Cerebellar cortex (tissue), 1 donor: ENCODE measurements around the gene CD74.
"Not testable (repeated sequence)": the region's sequence is repeated elsewhere in the genome, so short reads cannot be mapped to it uniquely, and the experiment has no call there.

Experiments
- DNase-seq: peaks from one replicate; pipeline ENCODE4 v3.0.0-alpha.2; 2015; ENCODE audit warnings: low spot score

CD74 gene

GRCh38 chr5:150412319-150413175, at the start of gene CD74:
Gene CD74 (minus strand): TSS chr5:150412910. CDS start chr5:150412749, 161 bp downstream.
- DNase-seq: peak; percentile 76

DNA sequence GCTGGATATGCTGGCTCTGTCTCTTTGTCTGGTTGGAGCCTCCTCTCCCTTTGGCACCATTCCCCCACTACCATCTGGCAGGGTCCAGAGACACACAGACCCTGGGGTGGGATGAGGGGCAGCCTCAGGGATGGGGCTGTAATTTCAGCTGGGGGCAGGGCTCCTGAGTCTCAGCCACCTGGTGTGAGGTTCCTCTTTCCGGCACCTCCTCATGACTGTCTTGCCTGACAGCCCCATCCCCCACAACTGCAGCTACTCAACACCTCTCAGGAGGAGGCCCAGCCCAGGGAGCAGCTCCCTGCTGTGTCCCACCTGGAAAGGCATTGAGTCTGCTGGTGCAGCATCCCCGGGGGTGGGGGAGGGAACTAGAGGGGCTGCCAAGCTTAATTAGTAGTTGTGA, 48.5 kb upstream of the CD74 start:
- no peak for DNase-seq

DNA sequence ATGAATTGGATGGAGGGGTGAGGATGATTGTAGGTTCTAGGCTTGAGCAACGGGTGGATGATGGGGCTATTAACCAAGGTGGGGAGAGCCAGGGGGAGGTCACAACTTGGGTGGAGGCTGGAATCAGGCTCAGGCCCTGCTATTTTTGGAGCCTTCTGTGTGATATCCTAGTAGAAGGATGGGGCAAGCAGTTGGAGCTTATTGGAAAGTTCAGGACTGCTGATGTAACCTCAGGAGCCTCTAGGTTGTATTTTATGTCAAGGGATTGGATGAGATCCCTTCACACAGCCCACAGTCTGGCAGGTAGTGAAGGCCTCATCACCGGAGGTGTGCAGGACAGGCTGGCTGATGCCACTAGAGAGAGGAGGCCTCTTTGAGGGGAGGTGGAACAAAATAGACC, 48.1 kb upstream of the CD74 start:
- no peak for DNase-seq

DNA sequence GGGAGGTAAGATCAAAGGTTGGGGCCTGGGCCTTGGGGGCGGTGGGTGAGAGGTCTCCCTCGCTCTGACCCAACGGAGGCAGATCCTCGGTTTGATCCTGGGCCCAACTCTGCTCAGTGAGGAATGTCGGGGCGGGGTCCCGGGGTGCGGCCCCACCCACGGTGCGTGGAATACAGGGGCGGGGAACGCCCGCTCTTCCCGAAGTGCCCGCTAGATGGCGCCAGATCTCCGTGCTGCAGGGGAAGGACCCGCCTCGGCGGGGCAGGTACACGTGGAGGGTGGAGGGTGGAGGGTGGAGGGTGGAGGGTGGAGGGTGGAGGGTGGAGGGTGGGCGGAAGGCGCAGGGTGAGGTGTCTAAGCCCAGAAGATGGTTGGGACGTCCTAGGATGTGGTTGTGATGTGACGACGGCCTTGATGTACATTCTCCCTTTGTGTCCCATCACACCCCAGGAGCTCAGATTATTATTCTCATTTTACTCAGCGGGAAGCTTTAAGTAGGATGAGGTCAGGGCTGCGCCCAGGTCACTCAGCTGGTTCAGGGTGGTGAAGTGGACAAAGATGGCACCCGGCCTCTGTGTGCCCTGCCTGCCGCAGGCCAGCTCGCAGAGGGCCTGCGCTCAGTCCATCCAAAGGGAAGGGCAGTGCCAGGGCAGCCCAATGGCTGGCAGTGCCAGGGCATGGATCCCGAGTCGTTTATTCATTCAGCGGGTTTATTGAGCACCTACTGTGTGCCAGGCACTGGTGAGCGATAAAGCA, 46.3 kb upstream of the CD74 start:
- DNase-seq: peak; percentile 61

GRCh38 chr5:150457562-150458240, 45.0 kb upstream of the CD74 start:
- DNase-seq: no peak

DNA sequence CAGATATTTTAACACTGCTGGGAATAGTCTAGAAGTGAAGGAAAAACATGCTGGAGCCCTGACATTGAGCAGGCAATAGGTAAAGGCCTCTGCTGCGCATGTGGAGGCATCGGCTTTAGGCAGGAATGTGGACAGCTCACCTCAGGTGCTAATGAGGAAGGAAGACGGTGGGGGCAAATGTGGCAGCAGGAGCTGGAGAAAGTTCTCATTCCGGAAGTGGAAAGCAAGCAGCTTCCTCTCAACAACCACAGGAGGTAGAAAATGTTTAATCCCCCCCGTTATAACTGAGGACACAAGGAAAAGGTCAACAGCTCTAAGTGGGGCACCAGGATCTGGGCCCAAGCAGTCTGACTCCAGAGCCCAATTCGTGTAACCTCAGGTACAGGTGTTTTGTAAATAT, 44.4 kb upstream of the CD74 start:
- DNase-seq: no peak

DNA sequence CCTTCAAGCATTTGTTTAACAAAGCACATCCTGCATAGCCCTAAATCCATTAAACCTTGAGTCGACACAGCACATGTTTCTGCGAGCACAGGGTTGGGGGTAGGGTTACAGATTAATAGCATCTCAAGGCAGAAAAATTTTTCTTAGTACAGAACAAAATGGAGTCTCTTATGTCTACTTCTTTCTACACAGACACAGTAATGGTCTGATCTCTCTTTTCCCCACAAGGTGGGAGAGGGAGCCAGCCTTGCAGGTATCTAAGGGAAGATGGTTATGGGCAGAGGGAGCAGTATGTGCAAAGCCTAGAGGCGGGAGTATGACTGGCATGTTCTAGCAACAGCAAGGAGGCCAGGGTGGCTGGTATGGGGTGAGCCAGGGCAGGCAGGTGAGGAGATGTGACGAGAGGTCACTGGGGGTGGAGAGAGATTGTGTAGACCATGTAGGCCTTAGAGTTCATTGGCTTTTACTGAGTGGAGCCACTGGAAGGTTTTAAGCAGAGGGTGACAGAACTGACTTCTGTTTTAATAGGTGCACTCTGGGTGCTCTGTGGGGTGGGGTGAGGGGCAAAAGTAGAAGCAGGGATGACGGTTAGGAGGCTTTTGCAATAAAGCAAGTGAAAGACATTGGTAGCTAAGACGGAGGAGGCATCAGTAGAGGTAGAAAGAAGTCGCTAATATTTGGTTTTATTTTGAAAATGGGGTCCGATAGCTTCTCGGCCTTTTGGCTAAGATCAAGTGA, 42.0 kb upstream of the CD74 start:
- DNase-seq: no peak

GRCh38 chr5:150454027-150454426, 41.3 kb upstream of the CD74 start:
- DNase-seq: not testable (repeated sequence)

GRCh38 chr5:150452914-150453313, 40.2 kb upstream of the CD74 start:
- no peak for DNase-seq

DNA sequence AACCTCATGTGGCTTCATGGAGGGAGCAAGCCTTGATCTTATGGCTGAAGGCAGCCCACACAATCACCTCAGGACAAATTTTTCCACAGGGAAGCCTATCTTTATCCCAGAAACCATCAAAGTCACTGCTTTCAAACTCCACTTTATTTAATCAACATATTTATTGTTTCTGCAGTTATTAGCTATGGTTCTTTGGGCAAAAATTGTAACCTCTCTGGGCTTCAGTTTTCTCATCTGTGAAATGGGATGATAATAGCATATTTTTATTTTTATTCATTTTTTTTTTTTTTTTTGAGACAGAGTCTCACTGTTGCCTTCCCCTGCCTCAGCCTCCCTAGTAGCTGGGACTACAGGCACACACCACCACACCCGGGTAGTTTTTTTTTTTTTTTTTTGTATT, 38.9 kb upstream of the CD74 start:
- no peak for DNase-seq

GRCh38 chr5:150449517-150450339, 37.0 kb upstream of the CD74 start, which contains the start of gene RPS14:
Gene RPS14 (minus strand): TSS chr5:150449739. CDS start chr5:150447733, 2,006 bp downstream.
- DNase-seq: peak; percentile 91

GRCh38 chr5:150448952-150449516, 36.3 kb upstream of the CD74 start:
- DNase-seq: no peak

DNA sequence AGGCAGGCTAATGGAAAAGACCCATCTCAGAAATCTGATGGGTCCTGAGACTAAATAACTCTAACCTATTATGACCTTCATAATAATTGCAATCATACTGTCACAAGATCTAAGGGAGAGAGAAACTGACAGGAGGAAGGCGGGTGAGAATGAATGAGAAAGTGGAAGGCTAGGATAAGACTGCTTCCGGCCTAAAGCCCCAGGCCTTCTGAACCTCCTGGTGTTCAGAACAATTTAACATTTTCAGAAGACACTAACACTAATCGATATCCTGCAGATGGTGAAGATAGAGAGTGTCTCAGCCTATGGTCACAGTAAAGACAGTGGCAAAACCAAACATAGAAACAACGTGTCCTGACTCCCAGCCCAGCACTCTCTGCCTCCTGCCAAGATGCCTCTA, 35.6 kb upstream of the CD74 start:
- DNase-seq: no peak

GRCh38 chr5:150447188-150447587, 34.5 kb upstream of the CD74 start:
- DNase-seq: no peak

DNA sequence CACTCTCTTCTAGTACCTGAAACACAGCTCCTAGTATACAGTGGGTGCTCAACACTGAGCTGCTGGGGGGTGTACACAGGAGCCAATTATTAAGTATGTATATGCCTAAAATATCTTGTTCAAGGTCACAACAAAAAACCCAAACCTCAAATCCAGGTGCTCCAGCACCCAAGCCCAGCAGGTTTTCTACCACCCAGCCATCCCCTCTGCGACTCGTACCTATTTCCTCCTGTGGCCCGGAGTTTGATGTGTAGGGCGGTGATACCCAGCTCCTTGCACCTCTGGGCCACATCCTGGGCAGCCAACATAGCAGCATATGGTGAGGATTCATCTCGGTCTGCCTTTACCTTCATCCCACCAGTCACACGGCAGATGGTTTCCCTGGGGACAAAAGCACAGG, 33.9 kb upstream of the CD74 start:
- DNase-seq: no peak

DNA sequence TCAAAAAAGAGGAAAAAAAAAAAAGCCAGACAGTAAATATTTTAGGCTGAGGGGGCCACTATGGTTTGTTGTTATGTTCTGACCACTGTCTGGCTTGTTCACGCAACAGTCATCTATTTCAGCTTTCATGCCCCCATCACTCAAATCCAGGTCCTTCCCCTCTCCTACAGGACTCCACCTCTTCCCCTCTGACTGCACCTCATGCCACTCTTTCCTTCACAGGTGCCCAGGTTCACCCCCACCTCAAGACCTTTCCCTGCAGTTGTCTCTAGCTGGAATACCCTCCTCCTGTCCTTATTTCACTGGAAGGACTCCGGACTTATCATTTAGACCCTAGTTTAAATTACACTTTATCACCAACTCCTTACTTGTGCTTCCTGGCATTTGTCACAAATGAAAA, 33.4 kb upstream of the CD74 start:
- no peak for DNase-seq

DNA sequence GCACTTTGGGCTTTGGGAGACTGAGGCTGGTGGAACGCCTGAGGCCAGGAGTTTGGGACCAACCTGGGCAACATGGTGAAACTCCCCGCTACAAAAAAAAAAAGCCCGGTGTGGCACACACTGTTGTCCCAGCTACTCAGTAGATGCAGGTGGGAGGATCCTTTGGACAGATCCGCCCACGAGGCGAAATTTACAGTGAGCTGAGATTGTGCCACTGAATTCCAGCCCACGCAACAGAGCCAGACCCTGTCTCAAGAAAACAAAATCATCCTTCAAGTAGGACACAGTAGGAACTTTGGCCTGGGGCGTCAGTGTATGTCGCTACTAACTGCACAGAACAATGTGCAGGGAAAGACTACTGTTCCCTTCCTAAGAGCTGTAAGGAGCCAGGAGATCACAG, 32.1 kb upstream of the CD74 start:
- DNase-seq: no peak

- DNase-seq: peak; percentile 31
Measured at GRCh38 chr5:150443242-150444075, 30.7 kb upstream of the CD74 start.

- no peak for DNase-seq
Measured at GRCh38 chr5:150442699-150443080, 30.0 kb upstream of the CD74 start.
